Measurements from ENCODE around the gene CASTOR2.
"Not testable (repeated sequence)": the region's sequence is repeated elsewhere in the genome, so short reads cannot be mapped to it uniquely, and the experiment has no call there.

The CASTOR2 gene

DNA sequence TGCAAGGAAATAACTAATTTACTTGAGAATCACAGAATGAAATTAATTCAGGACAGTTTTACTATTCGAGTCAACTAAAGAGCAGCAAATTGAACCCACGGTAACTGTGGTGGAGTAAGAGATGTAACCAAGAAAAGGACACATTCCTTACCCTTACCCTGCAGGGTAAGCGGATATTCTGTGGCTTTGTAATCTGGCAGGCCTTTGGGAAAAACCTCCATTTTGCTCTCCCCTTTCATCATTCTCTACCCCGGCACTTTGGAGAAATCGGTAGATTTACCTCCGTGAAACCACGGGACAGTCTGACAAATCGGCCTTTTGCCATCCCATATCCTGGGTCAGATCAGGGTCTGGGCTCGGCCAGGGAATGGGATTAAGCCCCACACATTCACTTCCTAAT lies 90.7 kb downstream of the CASTOR2 start:
- H3K27ac ChIP-seq (ENCODE audit: low read depth, low read length), result peak overlapping the region; percentile 71
- no peaks in the 10 kb centered on the region for H3K79me2 ChIP-seq (ENCODE audit: control insufficient read depth, insufficient read depth, low read length, unreplicated experiment)
- H3K36me3 ChIP-seq (ENCODE audit: insufficient read depth, low read length), result peaks cover 37% of the 10 kb centered on the region; the same call in 1 of the 2 replicates
- peaks cover 23% of the 10 kb centered on the region for H3K4me1 ChIP-seq (ENCODE audit: control insufficient read depth, insufficient read depth, low read length, unreplicated experiment)
- no peak overlapping the region for H3K4me3 ChIP-seq (ENCODE audit: low read depth, low read length)
- H2AFZ ChIP-seq (ENCODE audit: low read length, unreplicated experiment), result no peak overlapping the region
- no peaks in the 10 kb centered on the region for H3K27me3 ChIP-seq (ENCODE audit: insufficient read depth, low read length)

DNA sequence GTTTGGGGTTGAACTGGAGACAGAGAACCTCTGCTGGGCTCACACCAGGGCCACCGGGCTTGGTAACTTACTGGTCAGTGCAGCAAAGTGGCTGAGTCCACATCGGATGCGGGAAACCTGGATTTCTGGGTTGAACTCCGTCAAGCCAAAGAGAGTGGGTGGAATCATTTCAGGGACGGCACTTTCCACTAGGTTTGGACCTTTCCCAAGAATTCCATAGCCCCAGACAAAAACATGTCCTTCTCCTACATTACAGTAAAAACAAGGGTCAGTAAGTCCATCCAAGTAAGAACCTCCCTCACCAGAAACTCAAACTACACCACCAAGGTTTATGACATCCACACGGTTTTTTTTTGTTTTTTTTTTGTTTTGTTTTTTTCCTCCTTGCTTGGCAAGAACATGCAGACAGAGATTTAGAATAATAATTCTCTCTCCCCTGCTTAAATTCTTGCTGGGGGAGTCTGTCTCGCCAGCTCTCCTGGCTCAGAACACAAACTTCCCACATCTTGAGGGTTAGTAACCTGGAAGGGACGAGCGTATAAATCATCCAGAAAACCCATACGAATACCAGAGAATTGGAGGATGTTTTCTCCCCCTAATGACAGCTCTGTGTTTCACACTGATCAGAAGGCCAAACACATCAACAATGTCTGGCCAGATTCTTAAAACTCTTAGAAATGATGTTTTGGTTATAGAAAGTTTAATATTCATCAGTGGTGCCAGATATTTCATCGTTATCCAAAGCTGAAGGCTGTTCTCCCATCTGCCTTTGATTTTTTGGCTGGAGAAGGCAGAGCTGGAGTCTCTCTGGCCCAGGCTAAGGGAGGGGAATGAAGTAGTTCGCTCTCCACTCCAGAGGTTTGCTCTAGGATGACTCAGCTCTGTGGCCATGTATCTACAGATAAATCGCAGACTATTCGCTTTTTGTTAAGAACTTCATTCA lies 91.6 kb downstream of the CASTOR2 start:
- Histone ChIP-seq H3K4me1 (ENCODE audit: control insufficient read depth, insufficient read depth, low read length, unreplicated experiment) (peaks cover 23% of the 10 kb centered on the region), H3K79me2 (ENCODE audit: control insufficient read depth, insufficient read depth, low read length, unreplicated experiment) (no peaks in the 10 kb centered on the region), H3K36me3 (ENCODE audit: insufficient read depth, low read length) (peaks cover 35% of the 10 kb centered on the region; the same call in 1 of the 2 replicates), H3K27ac (ENCODE audit: low read depth, low read length) (peak overlapping the region; percentile 71), H3K4me3 (ENCODE audit: low read depth, low read length) (no peak overlapping the region), H2AFZ (ENCODE audit: low read length, unreplicated experiment) (no peak overlapping the region), H3K27me3 (ENCODE audit: insufficient read depth, low read length) (no peaks in the 10 kb centered on the region)

- no peaks in the 10 kb centered on the region for H3K27me3 ChIP-seq (ENCODE audit: insufficient read depth, low read length)
- H2AFZ ChIP-seq (ENCODE audit: low read length, unreplicated experiment), result no peak overlapping the region
- peaks cover 23% of the 10 kb centered on the region for H3K4me1 ChIP-seq (ENCODE audit: control insufficient read depth, insufficient read depth, low read length, unreplicated experiment)
- no peaks in the 10 kb centered on the region for H3K79me2 ChIP-seq (ENCODE audit: control insufficient read depth, insufficient read depth, low read length, unreplicated experiment)
- H3K27ac ChIP-seq (ENCODE audit: low read depth, low read length), result no peak overlapping the region
- H3K36me3 ChIP-seq (ENCODE audit: insufficient read depth, low read length), result peaks cover 43% of the 10 kb centered on the region; the same call in 1 of the 2 replicates
- no peak overlapping the region for H3K4me3 ChIP-seq (ENCODE audit: low read depth, low read length)
Measured at GRCh38 chr7:75058406-75058805, 93.9 kb downstream of the CASTOR2 start.

DNA sequence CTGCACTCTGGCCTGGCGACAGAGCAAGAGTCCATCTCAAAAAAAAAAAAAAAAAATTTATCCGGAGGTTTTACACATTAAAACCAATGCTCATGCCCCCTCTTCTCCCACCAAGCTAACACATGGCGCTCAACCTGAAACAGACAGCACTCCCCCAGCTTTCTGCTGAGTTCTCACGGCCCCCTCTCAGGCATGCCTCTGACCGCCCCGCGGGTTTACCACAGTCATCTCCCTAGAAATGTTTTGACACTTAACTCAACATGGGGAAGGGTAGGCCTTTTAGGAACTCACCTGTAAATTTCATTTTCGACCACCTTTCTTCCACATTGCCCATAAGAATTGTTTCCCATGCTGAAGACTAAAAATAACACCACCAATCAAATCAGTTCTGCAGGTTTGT lies 99.8 kb downstream of the CASTOR2 start:
- Histone ChIP-seq H3K27ac (ENCODE audit: low read depth, low read length) (no peak overlapping the region), H3K36me3 (ENCODE audit: insufficient read depth, low read length) (peaks cover 17% of the 10 kb centered on the region)

GRCh38 chr7:75064801-75065200 lies 100.3 kb downstream of the CASTOR2 start:
- Histone ChIP-seq H2AFZ (ENCODE audit: low read length, unreplicated experiment) (no peak overlapping the region), H3K36me3 (ENCODE audit: insufficient read depth, low read length) (peaks cover 18% of the 10 kb centered on the region), H3K4me3 (ENCODE audit: low read depth, low read length) (no peak overlapping the region), H3K4me1 (ENCODE audit: control insufficient read depth, insufficient read depth, low read length, unreplicated experiment) (no peaks in the 10 kb centered on the region), H3K27me3 (ENCODE audit: insufficient read depth, low read length) (no peaks in the 10 kb centered on the region), H3K79me2 (ENCODE audit: control insufficient read depth, insufficient read depth, low read length, unreplicated experiment) (no peaks in the 10 kb centered on the region), H3K27ac (ENCODE audit: low read depth, low read length) (no peak overlapping the region)

More for the DNA sequence above, 99.8 kb downstream of the CASTOR2 start:
- no peaks in the 10 kb centered on the region for H3K27me3 ChIP-seq (ENCODE audit: insufficient read depth, low read length)
- no peak overlapping the region for H3K4me3 ChIP-seq (ENCODE audit: low read depth, low read length)
- no peaks in the 10 kb centered on the region for H3K4me1 ChIP-seq (ENCODE audit: control insufficient read depth, insufficient read depth, low read length, unreplicated experiment)
- no peak overlapping the region for H2AFZ ChIP-seq (ENCODE audit: low read length, unreplicated experiment)
- H3K79me2 ChIP-seq (ENCODE audit: control insufficient read depth, insufficient read depth, low read length, unreplicated experiment), result no peaks in the 10 kb centered on the region

GRCh38 chr7:75066521-75066920 lies 102.0 kb downstream of the CASTOR2 start:
- Histone ChIP-seq H3K4me3 (ENCODE audit: low read depth, low read length) (no peak overlapping the region), H3K4me1 (ENCODE audit: control insufficient read depth, insufficient read depth, low read length, unreplicated experiment) (no peaks in the 10 kb centered on the region), H3K79me2 (ENCODE audit: control insufficient read depth, insufficient read depth, low read length, unreplicated experiment) (peaks cover 6% of the 10 kb centered on the region), H3K36me3 (ENCODE audit: insufficient read depth, low read length) (peaks cover 17% of the 10 kb centered on the region), H3K27me3 (ENCODE audit: insufficient read depth, low read length) (no peaks in the 10 kb centered on the region), H2AFZ (ENCODE audit: low read length, unreplicated experiment) (no peak overlapping the region), H3K27ac (ENCODE audit: low read depth, low read length) (no peak overlapping the region)

DNA sequence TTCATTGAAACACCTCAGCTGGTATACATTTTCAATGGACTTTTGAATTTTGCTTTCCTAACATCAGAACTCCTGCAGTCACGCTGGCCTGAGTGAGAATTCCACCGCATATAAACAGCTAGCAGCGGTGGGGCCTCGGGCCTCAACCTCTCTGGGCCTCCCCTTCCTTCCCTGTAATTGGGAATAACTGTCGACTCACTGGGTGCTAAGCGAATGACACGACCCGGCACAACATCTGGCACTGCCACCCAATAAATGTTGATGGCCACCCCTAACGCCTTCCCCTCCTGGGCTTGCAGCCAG lies 108.4 kb downstream of the CASTOR2 start:
- H3K36me3 ChIP-seq (ENCODE audit: insufficient read depth, low read length), result peaks cover 4% of the 10 kb centered on the region
- H3K4me1 ChIP-seq (ENCODE audit: control insufficient read depth, insufficient read depth, low read length, unreplicated experiment), result peaks cover 5% of the 10 kb centered on the region
- peak overlapping the region; percentile 88 for H3K4me3 ChIP-seq (ENCODE audit: low read depth, low read length)

GRCh38 chr7:75074262-75074641 lies 109.7 kb downstream of the CASTOR2 start:
- not testable (repeated sequence) for H3K36me3 ChIP-seq (ENCODE audit: insufficient read depth, low read length); H2AFZ ChIP-seq (ENCODE audit: low read length, unreplicated experiment); H3K4me1 ChIP-seq (ENCODE audit: control insufficient read depth, insufficient read depth, low read length, unreplicated experiment); H3K27me3 ChIP-seq (ENCODE audit: insufficient read depth, low read length)
- Histone ChIP-seq H3K27ac (ENCODE audit: low read depth, low read length) (peak overlapping the region; percentile 64; the same call in 1 of the 2 replicates), H3K4me3 (ENCODE audit: low read depth, low read length) (peak overlapping the region; percentile 88), H3K79me2 (ENCODE audit: control insufficient read depth, insufficient read depth, low read length, unreplicated experiment) (peaks cover 23% of the 10 kb centered on the region)

More for the DNA sequence above, 108.4 kb downstream of the CASTOR2 start:
- Histone ChIP-seq H3K27me3 (ENCODE audit: insufficient read depth, low read length) (no peaks in the 10 kb centered on the region), H3K27ac (ENCODE audit: low read depth, low read length) (peak overlapping the region; percentile 74), H2AFZ (ENCODE audit: low read length, unreplicated experiment) (peak overlapping the region; percentile 83), H3K79me2 (ENCODE audit: control insufficient read depth, insufficient read depth, low read length, unreplicated experiment) (peaks cover 23% of the 10 kb centered on the region)
